ENCODE data around the gene DGKI. TPM values are rescaled to one million over a fixed set of nuclear protein-coding genes. Genes with fewer than 3 reads are reported as not detected.

Gene DGKI
- total and polyA plus RNA-seq, 2 donors = 0.14 to 0.33 TPM

- no peaks in the 10 kb centered on the region for H3K27me3 ChIP-seq (ENCODE audit: control insufficient read depth in 2 of 2, insufficient read depth in 1 of 2, low read length in 1 of 2)
- DNase-seq (ENCODE audit: low read depth in 6 of 9, low spot score in 9 of 9) = no peak
- H3K27ac ChIP-seq (ENCODE audit: low read depth in 1 of 2, low read length in 1 of 2) = no peak overlapping the region
- no peaks in the 10 kb centered on the region for H3K36me3 ChIP-seq (ENCODE audit: control insufficient read depth in 2 of 2, insufficient read depth in 2 of 2, low read length in 1 of 2)
- 92% methylated on average over 4 of the region's 4 CpGs for WGBS
- H3K9me3 ChIP-seq (ENCODE audit: control insufficient read depth in 2 of 2, insufficient read depth in 1 of 2, low read length in 1 of 2) = no peaks in the 10 kb centered on the region
- H3K4me1 ChIP-seq (ENCODE audit: control insufficient read depth in 2 of 2, insufficient read depth in 2 of 2, low read length in 2 of 2) = no peaks in the 10 kb centered on the region
- no peak overlapping the region for H3K4me3 ChIP-seq (ENCODE audit: low read length in 2 of 2)
These were observed 327.5 kb downstream of the DGKI start for GRCh38 chr7:137519181-137519691.

GRCh38 chr7:137513091-137513490, 333.7 kb downstream of the DGKI start:
- H3K27me3 ChIP-seq (ENCODE audit: control insufficient read depth in 2 of 2, insufficient read depth in 1 of 2, low read length in 1 of 2) = no peaks in the 10 kb centered on the region
- DNase-seq (ENCODE audit: low read depth in 6 of 9, low spot score in 9 of 9) = no peak
- no peaks in the 10 kb centered on the region for H3K9me3 ChIP-seq (ENCODE audit: control insufficient read depth in 2 of 2, insufficient read depth in 1 of 2, low read length in 1 of 2)
- no peaks in the 10 kb centered on the region for H3K4me1 ChIP-seq (ENCODE audit: control insufficient read depth in 2 of 2, insufficient read depth in 2 of 2, low read length in 2 of 2)
- no peaks in the 10 kb centered on the region for H3K36me3 ChIP-seq (ENCODE audit: control insufficient read depth in 2 of 2, insufficient read depth in 2 of 2, low read length in 1 of 2)
- WGBS = 76% methylated on average over 2 of the region's 2 CpGs
- no peak overlapping the region for H3K27ac ChIP-seq (ENCODE audit: low read depth in 1 of 2, low read length in 1 of 2)
- H3K4me3 ChIP-seq (ENCODE audit: low read length in 2 of 2) = no peak overlapping the region

GRCh38 chr7:137507096-137507495, 339.7 kb downstream of the DGKI start:
- no peak for DNase-seq (ENCODE audit: low read depth in 6 of 9, low spot score in 9 of 9)
- 81% methylated on average over 2 of the region's 2 CpGs for WGBS
- H3K4me3 ChIP-seq (ENCODE audit: low read length in 2 of 2) = no peak overlapping the region
- no peaks in the 10 kb centered on the region for H3K4me1 ChIP-seq (ENCODE audit: control insufficient read depth in 2 of 2, insufficient read depth in 2 of 2, low read length in 2 of 2)
- no peaks in the 10 kb centered on the region for H3K9me3 ChIP-seq (ENCODE audit: control insufficient read depth in 2 of 2, insufficient read depth in 1 of 2, low read length in 1 of 2)
- no peaks in the 10 kb centered on the region for H3K27me3 ChIP-seq (ENCODE audit: control insufficient read depth in 2 of 2, insufficient read depth in 1 of 2, low read length in 1 of 2)
- no peaks in the 10 kb centered on the region for H3K36me3 ChIP-seq (ENCODE audit: control insufficient read depth in 2 of 2, insufficient read depth in 2 of 2, low read length in 1 of 2)
- H3K27ac ChIP-seq (ENCODE audit: low read depth in 1 of 2, low read length in 1 of 2) = no peak overlapping the region

DNA sequence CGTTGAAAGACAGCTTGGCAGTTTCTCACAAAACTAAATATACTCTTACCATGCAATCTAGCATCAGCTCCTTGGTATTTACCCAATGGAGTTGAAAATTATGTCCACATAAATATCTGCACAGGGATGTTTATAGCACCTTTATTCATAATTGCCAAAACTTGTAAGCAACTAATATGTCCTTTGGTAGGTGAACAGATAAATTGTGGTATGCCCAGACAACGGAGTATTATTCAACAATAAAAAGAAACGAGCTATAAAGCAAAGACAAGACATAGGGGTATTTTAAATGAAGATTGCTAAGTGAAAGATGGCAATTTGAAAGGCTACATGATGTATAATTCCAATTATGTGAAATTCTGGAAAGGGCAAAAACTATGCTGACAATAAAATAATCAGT, 340.7 kb downstream of the DGKI start:
- DNase-seq (ENCODE audit: low read depth in 6 of 9, low spot score in 9 of 9) = no peak
- 85% methylated on average over 3 of the region's 3 CpGs for WGBS
- no peaks in the 10 kb centered on the region for H3K4me1 ChIP-seq (ENCODE audit: control insufficient read depth in 2 of 2, insufficient read depth in 2 of 2, low read length in 2 of 2)

DNA sequence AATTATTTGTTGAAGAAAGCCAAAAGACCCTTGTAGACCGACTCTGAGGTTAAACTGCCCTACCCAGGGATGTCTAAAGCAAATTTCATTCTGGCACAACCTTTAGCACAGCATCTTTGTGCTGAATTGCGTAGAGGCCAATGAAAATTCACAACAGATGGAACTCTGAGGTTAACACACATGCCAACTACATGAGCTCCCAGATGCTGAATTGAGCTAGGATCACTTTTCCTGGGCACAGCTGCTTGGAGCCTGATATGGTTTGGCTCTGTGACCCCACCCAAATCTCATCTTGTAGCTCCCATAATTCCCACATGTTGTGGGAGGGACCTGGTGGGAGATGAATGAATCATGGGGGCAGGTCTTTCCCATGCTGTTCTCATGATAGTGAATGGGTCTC, 345.2 kb downstream of the DGKI start:
- H3K27me3 ChIP-seq (ENCODE audit: control insufficient read depth in 2 of 2, insufficient read depth in 1 of 2, low read length in 1 of 2) = no peaks in the 10 kb centered on the region
- H3K36me3 ChIP-seq (ENCODE audit: control insufficient read depth in 2 of 2, insufficient read depth in 2 of 2, low read length in 1 of 2) = no peaks in the 10 kb centered on the region
- WGBS = 84% methylated on average over 2 of the region's 2 CpGs
- H3K9me3 ChIP-seq (ENCODE audit: control insufficient read depth in 2 of 2, insufficient read depth in 1 of 2, low read length in 1 of 2) = no peaks in the 10 kb centered on the region
- no peak overlapping the region for H3K4me3 ChIP-seq (ENCODE audit: low read length in 2 of 2)
- no peak for DNase-seq (ENCODE audit: low read depth in 6 of 9, low spot score in 9 of 9)
- no peaks in the 10 kb centered on the region for H3K4me1 ChIP-seq (ENCODE audit: control insufficient read depth in 2 of 2, insufficient read depth in 2 of 2, low read length in 2 of 2)
- no peak overlapping the region for H3K27ac ChIP-seq (ENCODE audit: low read depth in 1 of 2, low read length in 1 of 2)

More for the DNA sequence above, 340.7 kb downstream of the DGKI start:
- no peak overlapping the region for H3K4me3 ChIP-seq (ENCODE audit: low read length in 2 of 2)
- H3K27ac ChIP-seq (ENCODE audit: low read depth in 1 of 2, low read length in 1 of 2) = no peak overlapping the region
- H3K27me3 ChIP-seq (ENCODE audit: control insufficient read depth in 2 of 2, insufficient read depth in 1 of 2, low read length in 1 of 2) = no peaks in the 10 kb centered on the region
- H3K36me3 ChIP-seq (ENCODE audit: control insufficient read depth in 2 of 2, insufficient read depth in 2 of 2, low read length in 1 of 2) = no peaks in the 10 kb centered on the region
- no peaks in the 10 kb centered on the region for H3K9me3 ChIP-seq (ENCODE audit: control insufficient read depth in 2 of 2, insufficient read depth in 1 of 2, low read length in 1 of 2)

- 98% methylated on average over 6 of the region's 6 CpGs for WGBS
- Histone ChIP-seq H3K27me3 (ENCODE audit: control insufficient read depth in 2 of 2, insufficient read depth in 1 of 2, low read length in 1 of 2) (no peaks in the 10 kb centered on the region), H3K36me3 (ENCODE audit: control insufficient read depth in 2 of 2, insufficient read depth in 2 of 2, low read length in 1 of 2) (no peaks in the 10 kb centered on the region), H3K4me3 (ENCODE audit: low read length in 2 of 2) (no peak overlapping the region), H3K4me1 (ENCODE audit: control insufficient read depth in 2 of 2, insufficient read depth in 2 of 2, low read length in 2 of 2) (no peaks in the 10 kb centered on the region), H3K27ac (ENCODE audit: low read depth in 1 of 2, low read length in 1 of 2) (no peak overlapping the region), H3K9me3 (ENCODE audit: control insufficient read depth in 2 of 2, insufficient read depth in 1 of 2, low read length in 1 of 2) (no peaks in the 10 kb centered on the region)
- DNase-seq (ENCODE audit: low read depth in 6 of 9, low spot score in 9 of 9) = no peak
These were observed 353.9 kb downstream of the DGKI start for GRCh38 chr7:137492889-137493288.

DNA sequence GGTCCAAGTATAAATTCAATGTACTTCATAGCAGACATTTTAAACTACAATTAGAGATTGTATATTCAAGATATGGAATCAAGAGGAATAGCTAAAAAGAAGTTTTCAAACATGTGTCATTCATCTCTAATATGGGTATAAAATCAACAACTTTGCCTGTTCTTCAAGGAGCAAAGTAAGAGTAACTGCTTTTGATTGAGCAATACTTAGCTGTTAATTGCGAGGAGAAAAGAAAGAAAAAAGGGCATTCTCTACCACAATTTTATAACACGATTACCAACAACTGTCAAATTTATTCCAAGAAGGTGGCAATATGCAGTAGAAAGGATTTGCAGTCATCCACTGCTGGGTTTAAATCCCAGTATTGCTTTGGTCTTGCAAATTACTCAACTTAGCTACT, 356.9 kb downstream of the DGKI start:
- no peak for DNase-seq (ENCODE audit: low read depth in 6 of 9, low spot score in 9 of 9)
- H3K4me3 ChIP-seq (ENCODE audit: low read length in 2 of 2) = no peak overlapping the region
- H3K4me1 ChIP-seq (ENCODE audit: control insufficient read depth in 2 of 2, insufficient read depth in 2 of 2, low read length in 2 of 2) = no peaks in the 10 kb centered on the region
- 90% methylated on average over 2 of the region's 2 CpGs for WGBS
- H3K36me3 ChIP-seq (ENCODE audit: control insufficient read depth in 2 of 2, insufficient read depth in 2 of 2, low read length in 1 of 2) = no peaks in the 10 kb centered on the region
- H3K27me3 ChIP-seq (ENCODE audit: control insufficient read depth in 2 of 2, insufficient read depth in 1 of 2, low read length in 1 of 2) = no peaks in the 10 kb centered on the region
- no peaks in the 10 kb centered on the region for H3K9me3 ChIP-seq (ENCODE audit: control insufficient read depth in 2 of 2, insufficient read depth in 1 of 2, low read length in 1 of 2)
- H3K27ac ChIP-seq (ENCODE audit: low read depth in 1 of 2, low read length in 1 of 2) = no peak overlapping the region

- 34% methylated on average over 1 of the region's 1 CpG for WGBS
- Histone ChIP-seq H3K4me1 (ENCODE audit: control insufficient read depth in 2 of 2, insufficient read depth in 2 of 2, low read length in 2 of 2) (no peaks in the 10 kb centered on the region), H3K4me3 (ENCODE audit: low read length in 2 of 2) (no peak overlapping the region), H3K27ac (ENCODE audit: low read depth in 1 of 2, low read length in 1 of 2) (no peak overlapping the region), H3K36me3 (ENCODE audit: control insufficient read depth in 2 of 2, insufficient read depth in 2 of 2, low read length in 1 of 2) (no peaks in the 10 kb centered on the region), H3K9me3 (ENCODE audit: control insufficient read depth in 2 of 2, insufficient read depth in 1 of 2, low read length in 1 of 2) (no peaks in the 10 kb centered on the region), H3K27me3 (ENCODE audit: control insufficient read depth in 2 of 2, insufficient read depth in 1 of 2, low read length in 1 of 2) (no peaks in the 10 kb centered on the region)
- no peak for DNase-seq (ENCODE audit: low read depth in 6 of 9, low spot score in 9 of 9)
These were observed 358.7 kb downstream of the DGKI start for GRCh38 chr7:137488038-137488437.

DNA sequence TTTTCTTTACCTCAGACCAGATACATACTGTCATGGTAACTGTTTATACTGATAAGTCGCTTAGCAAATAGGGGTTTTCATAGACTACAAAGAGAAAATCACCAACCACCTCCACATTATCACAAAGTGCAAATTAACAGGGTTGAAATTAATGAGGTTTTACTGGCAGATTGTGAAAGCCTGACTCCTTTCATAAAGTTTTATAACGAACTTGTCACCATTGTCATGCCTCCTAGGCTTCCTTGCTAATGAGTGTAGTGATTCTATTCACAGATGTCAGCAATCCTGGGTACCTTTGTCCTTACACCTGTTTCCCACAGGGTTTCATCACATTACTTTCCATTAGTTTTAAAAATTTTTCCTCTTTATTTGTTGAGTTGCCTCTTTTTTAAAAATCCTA, 361.0 kb downstream of the DGKI start:
- no peak overlapping the region for H3K4me3 ChIP-seq (ENCODE audit: low read length in 2 of 2)
- DNase-seq (ENCODE audit: low read depth in 6 of 9, low spot score in 9 of 9) = no peak
- H3K27ac ChIP-seq (ENCODE audit: low read depth in 1 of 2, low read length in 1 of 2) = no peak overlapping the region
- no peaks in the 10 kb centered on the region for H3K36me3 ChIP-seq (ENCODE audit: control insufficient read depth in 2 of 2, insufficient read depth in 2 of 2, low read length in 1 of 2)
- no peaks in the 10 kb centered on the region for H3K9me3 ChIP-seq (ENCODE audit: control insufficient read depth in 2 of 2, insufficient read depth in 1 of 2, low read length in 1 of 2)
- WGBS = 80% methylated on average over 2 of the region's 2 CpGs
- no peaks in the 10 kb centered on the region for H3K4me1 ChIP-seq (ENCODE audit: control insufficient read depth in 2 of 2, insufficient read depth in 2 of 2, low read length in 2 of 2)
- H3K27me3 ChIP-seq (ENCODE audit: control insufficient read depth in 2 of 2, insufficient read depth in 1 of 2, low read length in 1 of 2) = no peaks in the 10 kb centered on the region

GRCh38 chr7:137484326-137484725, 362.4 kb downstream of the DGKI start:
- Histone ChIP-seq H3K4me3 (ENCODE audit: low read length in 2 of 2) (no peak overlapping the region), H3K27ac (ENCODE audit: low read depth in 1 of 2, low read length in 1 of 2) (no peak overlapping the region), H3K9me3 (ENCODE audit: control insufficient read depth in 2 of 2, insufficient read depth in 1 of 2, low read length in 1 of 2) (no peaks in the 10 kb centered on the region), H3K27me3 (ENCODE audit: control insufficient read depth in 2 of 2, insufficient read depth in 1 of 2, low read length in 1 of 2) (no peaks in the 10 kb centered on the region), H3K4me1 (ENCODE audit: control insufficient read depth in 2 of 2, insufficient read depth in 2 of 2, low read length in 2 of 2) (no peaks in the 10 kb centered on the region), H3K36me3 (ENCODE audit: control insufficient read depth in 2 of 2, insufficient read depth in 2 of 2, low read length in 1 of 2) (no peaks in the 10 kb centered on the region)
- no peak for DNase-seq (ENCODE audit: low read depth in 6 of 9, low spot score in 9 of 9)
- 83% methylated on average over 1 of the region's 1 CpG for WGBS
